SK-N-SH (cell line): ENCODE measurements around the gene CCDC40. TPM values are rescaled to one million over a fixed set of nuclear protein-coding genes. Genes with fewer than 3 reads are reported as not detected.

Experiments
- CTCF ChIA-PET: fragments of 300-600, 350-600 bp; formaldehyde crosslinking; extraction: SDS; loops from one replicate; lab custom pipeline; 2021; lab: Yijun Ruan, JAX
- POLR2A ChIA-PET: fragments of 350-600 bp; sonication (Branson Sonifier 250); formaldehyde crosslinking; extraction: SDS; loops from one replicate; lab custom pipeline; 2020; ENCODE audit warnings: antibody characterized with exemption, inconsistent platforms; lab: Yijun Ruan, JAX
- DNase-seq: peaks from one replicate; pipeline ENCODE4 v3.0.0; 2012
- H2AFZ ChIP-seq: fragments of 200-600 bp; sonication (generic); 2 replicates; pipeline ENCODE4 v1.8.1; 2016; ENCODE audit warnings: antibody characterized with exemption, mild to moderate bottlenecking, low read depth
- H3F3A ChIP-seq: fragments of 200-600 bp; sonication (generic); replicated peaks from 2 replicates; pipeline ENCODE3; 2016; ENCODE audit warnings: antibody characterized with exemption, mild to moderate bottlenecking; ENCODE audit not compliant: insufficient read depth
- H3K27ac ChIP-seq, 2 experiments: fragments of 200-500 bp in 1 of 2; fragments of 200-600 bp in 1 of 2; sonication (Bioruptor generic) in 1 of 2; sonication (generic), shearing (Covaris generic) in 1 of 2; 2 replicates each; pipeline versions ENCODE4 v1.5.1 to v1.6.1; 2014 to 2016; ENCODE audit warnings: low read depth in 2 of 2, inconsistent platforms in 1 of 2, low read length in 1 of 2, mild to moderate bottlenecking in 1 of 2, mixed read lengths in 1 of 2
- H3K27me3 ChIP-seq: fragments of 200-600 bp; sonication (generic), shearing (Covaris generic); 2 replicates; pipeline ENCODE4 v1.6.1; 2016; ENCODE audit warnings: mixed run types; ENCODE audit not compliant: insufficient read depth
- H3K36me3 ChIP-seq, 2 experiments: fragments of 200-500 bp in 1 of 2; fragments of 200-600 bp in 1 of 2; sonication (Bioruptor generic) in 1 of 2; sonication (generic) in 1 of 2; replicated peaks in 1 of 2; 2 replicates each; pipeline versions ENCODE3 to v1.5.1; 2014 to 2016; ENCODE audit warnings: low read length in 1 of 2, mild to moderate bottlenecking in 1 of 2; ENCODE audit not compliant: insufficient read depth in 2 of 2, control insufficient read depth in 1 of 2
- H3K4me1 ChIP-seq, 2 experiments: fragments of 200-500 bp in 1 of 2; fragments of 200-600 bp in 1 of 2; sonication (Bioruptor generic) in 1 of 2; sonication (generic), shearing (Covaris generic) in 1 of 2; 2 replicates each; pipeline versions ENCODE4 v1.5.1 to v1.6.1; 2014 to 2016; ENCODE audit warnings: low read depth in 1 of 2, low read length in 1 of 2, mixed run types in 1 of 2; ENCODE audit not compliant: insufficient read depth in 2 of 2, control insufficient read depth in 1 of 2
- H3K4me2 ChIP-seq: fragments of 200-600 bp; sonication (generic), shearing (Covaris generic); 2 replicates; pipeline ENCODE4 v1.6.1; 2017; ENCODE audit warnings: mixed run types
- H3K4me3 ChIP-seq, 2 experiments: fragments of 200-500 bp in 1 of 2; fragments of 200-600 bp in 1 of 2; sonication (Bioruptor generic) in 1 of 2; sonication (generic), shearing (Covaris generic) in 1 of 2; 2 replicates each; pipeline versions ENCODE4 v1.5.1 to v1.8.1; 2014 to 2016; ENCODE audit warnings: low read depth in 2 of 2, inconsistent platforms in 1 of 2, low read length in 1 of 2, mild to moderate bottlenecking in 1 of 2, mixed read lengths in 1 of 2, moderate library complexity in 1 of 2
- H3K79me2 ChIP-seq: fragments of 200-600 bp; sonication (generic); 2 replicates; pipeline ENCODE4 v1.8.1; 2017; ENCODE audit warnings: mild to moderate bottlenecking; ENCODE audit not compliant: insufficient read depth
- H3K9ac ChIP-seq: fragments of 200-600 bp; sonication (generic); 2 replicates; pipeline ENCODE4 v1.6.1; 2017; ENCODE audit warnings: mixed run types
- H3K9me2 ChIP-seq: fragments of 200-600 bp; sonication (generic); 2 replicates; pipeline ENCODE4 v1.6.1; 2017; ENCODE audit warnings: mixed run types
- H3K9me3 ChIP-seq: fragments of 200-600 bp; sonication (generic); 2 replicates; pipeline ENCODE4 v1.6.1; 2017; ENCODE audit warnings: mixed run types, mild to moderate bottlenecking, moderate library complexity
- H4K20me1 ChIP-seq: fragments of 200-600 bp; sonication (generic); 2 replicates; pipeline ENCODE4 v1.6.1; 2017; ENCODE audit warnings: mild to moderate bottlenecking, mixed run types; ENCODE audit not compliant: insufficient read depth
- CTCF ChIP-seq: fragments of 200-600 bp; sonication (generic); IDR thresholded peaks from 2 replicates; pipeline ENCODE4 v1.6.1; 2017; ENCODE audit warnings: antibody characterized with exemption, mild to moderate bottlenecking, moderate library complexity
- EP300 ChIP-seq, 2 experiments: IDR thresholded peaks; 2 replicates each; pipeline versions ENCODE4 v1.4.0 to v1.6.1; 2012; ENCODE audit warnings: borderline replicate concordance in 1 of 2, low read depth in 1 of 2, low read length in 1 of 2
- FOXM1 ChIP-seq: IDR thresholded peaks from 2 replicates; pipeline ENCODE4 v1.4.0; 2012; ENCODE audit warnings: low read depth, mild to moderate bottlenecking
- GATA2 ChIP-seq: sonication (generic); formaldehyde crosslinking; IDR thresholded peaks from 2 replicates; pipeline ENCODE4 v1.5.0; 2020; ENCODE audit warnings: mild to moderate bottlenecking, missing genetic modification reagents
- IRF3 ChIP-seq: fragments of 150-350 bp; IDR thresholded peaks from 2 replicates; pipeline ENCODE4 v1.6.1; 2016; ENCODE audit warnings: mild to moderate bottlenecking, low read depth, low read length
- JUND ChIP-seq: IDR thresholded peaks from 2 replicates; pipeline ENCODE4 v1.4.0; 2012
- NFIC ChIP-seq: IDR thresholded peaks from 2 replicates; pipeline ENCODE4 v1.4.0; 2012; ENCODE audit warnings: borderline replicate concordance
- PBX3 ChIP-seq: IDR thresholded peaks from 2 replicates; pipeline ENCODE4; 2012
- POLR2AphosphoS5 ChIP-seq: IDR thresholded peaks from 2 replicates; pipeline ENCODE4 v1.6.1; 2012; ENCODE audit warnings: low read depth, low read length
- RAD21 ChIP-seq: IDR thresholded peaks from 2 replicates; pipeline ENCODE4 v1.6.1; 2012; ENCODE audit warnings: mild to moderate bottlenecking, low read length
- RCOR1 ChIP-seq: fragments of 150-350 bp; IDR thresholded peaks from 2 replicates; pipeline ENCODE4 v1.6.1; 2017; ENCODE audit warnings: antibody characterized with exemption, low read length
- RXRA ChIP-seq: IDR thresholded peaks from 2 replicates; pipeline ENCODE4 v1.4.0; 2012; ENCODE audit warnings: low read depth, mild to moderate bottlenecking, borderline replicate concordance
- SIN3A ChIP-seq: IDR thresholded peaks from 2 replicates; pipeline ENCODE4 v1.6.1; 2012; ENCODE audit warnings: low read depth, mild to moderate bottlenecking, low read length, moderate library complexity, borderline replicate concordance
- SMC3 ChIP-seq: IDR thresholded peaks from 2 replicates; pipeline ENCODE4 v1.6.1; 2012; ENCODE audit warnings: low read depth, low read length, improper control_type of control experiment
- TAF1 ChIP-seq: IDR thresholded peaks from 2 replicates; pipeline ENCODE4 v1.6.1; 2012; ENCODE audit warnings: low read depth, mild to moderate bottlenecking, low read length, moderate library complexity, borderline replicate concordance
- TEAD4 ChIP-seq: IDR thresholded peaks from 2 replicates; pipeline ENCODE4 v1.4.0; 2012; ENCODE audit warnings: mild to moderate bottlenecking, borderline replicate concordance; ENCODE audit not compliant: insufficient read depth
- ZBTB33 ChIP-seq: IDR thresholded peaks from 2 replicates; pipeline ENCODE4 v1.4.0; 2012; ENCODE audit warnings: low read depth, borderline replicate concordance
- WGBS: methylation state at CpG from one replicate; pipeline ENCODE4 v1.1.6; 2017; ENCODE audit warnings: low lambda C conversion rate; 5-methylcytosine and 5-hydroxymethylcytosine counted together
- polyA plus RNA-seq, 3 experiments: library from polyadenylated mRNA; depleted of rRNA; stranded (reverse); fragments of >200 nt; gene quantifications; 2 replicates each; pipeline ENCODE4 v1.2.3, GENCODE V29; 2012

CCDC40 gene
- polyA plus RNA-seq, 1 of the 3 experiments (the other 2 are of a cell fraction) = 17.3 TPM

GRCh38 chr17:79996291-79996690 is 40.2 kb upstream of the CCDC40 start:
- POLR2A ChIA-PET = no interaction called here
- Histone ChIP-seq H3K4me1 (peaks cover 0 to 12% of the 10 kb centered on the region in 2 experiments; a peak in 2 of 4 replicates), H3K9me3 (no peaks in the 10 kb centered on the region), H3K9me2 (no peaks in the 10 kb centered on the region), H3K36me3 (peaks cover 0 to 4% of the 10 kb centered on the region in 2 experiments), H3K4me2 (no peak overlapping the region), H3F3A (peaks cover 3% of the 10 kb centered on the region), H3K9ac (no peak overlapping the region), H3K4me3 (no peak overlapping the region), H4K20me1 (peaks cover under 1% of the 10 kb centered on the region), H3K79me2 (no peaks in the 10 kb centered on the region), H3K27me3 (no peaks in the 10 kb centered on the region), H3K27ac (no peak overlapping the region), H2AFZ (no peak overlapping the region)
- TF ChIP-seq PBX3 (no peak), TEAD4 (no peak), CTCF (no peak), JUND (no peak)
- no peak for DNase-seq
- CTCF ChIA-PET = interaction anchor here (0.8 to 13.1 kb wide), 6 partner anchors 8 to 254 kb away, joined by 3 to 209 read pairs (median 12); no protein-coding TSS in a partner anchor
- 92% methylated on average over 12 of the region's 12 CpGs for WGBS

DNA sequence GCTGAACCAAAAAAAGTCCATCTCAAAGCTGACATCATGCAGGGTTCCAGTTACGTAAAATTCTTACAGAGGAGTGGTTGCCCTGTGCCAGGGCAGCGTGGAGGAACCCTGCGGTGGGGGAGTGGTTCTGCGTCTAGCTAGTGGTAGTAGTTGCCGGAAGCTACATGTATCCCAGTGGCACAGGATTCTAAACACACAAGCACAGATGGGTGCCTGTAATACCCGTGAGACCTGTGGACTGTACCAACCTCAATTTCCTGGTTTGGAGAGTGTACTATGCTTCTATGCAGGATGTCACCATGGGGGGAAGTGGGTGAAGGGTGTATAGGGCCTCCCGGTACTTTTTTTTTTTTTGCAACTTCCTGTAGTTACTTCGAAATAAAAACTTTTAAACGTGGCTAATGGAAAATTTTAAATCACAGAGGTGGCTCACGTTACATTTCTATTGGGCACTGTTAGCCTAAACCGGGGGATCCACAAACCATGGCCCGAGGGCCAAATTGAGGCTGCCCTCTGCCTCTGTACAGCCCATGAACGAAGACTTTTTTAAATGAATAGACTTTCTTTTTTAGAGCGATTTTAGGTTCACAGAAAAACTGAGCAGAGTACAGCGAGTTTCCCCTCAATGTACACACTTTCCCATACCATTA is 39.3 kb upstream of the CCDC40 start:
- Histone ChIP-seq H3K4me1 (peaks cover 0 to 6% of the 10 kb centered on the region in 2 experiments; a peak in 1 of 4 replicates), H3K9me2 (no peaks in the 10 kb centered on the region), H3K4me3 (no peak overlapping the region), H3F3A (peaks cover 3% of the 10 kb centered on the region), H2AFZ (no peak overlapping the region), H3K9me3 (no peaks in the 10 kb centered on the region), H3K79me2 (no peaks in the 10 kb centered on the region), H3K27me3 (no peaks in the 10 kb centered on the region), H3K36me3 (peaks cover under 1 to 4% of the 10 kb centered on the region in 2 experiments), H3K4me2 (no peak overlapping the region), H4K20me1 (no peaks in the 10 kb centered on the region; the same call in 1 of the 2 replicates), H3K27ac (no peak overlapping the region), H3K9ac (no peak overlapping the region)
- WGBS = 90% methylated on average over 15 of the region's 15 CpGs
- POLR2A ChIA-PET = no interaction called here
- DNase-seq = no peak
- CTCF ChIA-PET = interaction anchor here (0.8 to 4.4 kb wide), 4 partner anchors 8 to 226 kb away, joined by 3 to 57 read pairs (median 6); partner anchors contain the start of gene GAA
- no peak for TF ChIP-seq EP300 (IDR thresholded peaks at IDR 0.05; ENCODE audit: borderline replicate concordance in 1 of 2, low read depth in 1 of 2, low read length in 1 of 2)
- no peak for TF ChIP-seq NFIC
- no peak for TF ChIP-seq SMC3
- TF ChIP-seq RAD21 = no peak
- no peak for TF ChIP-seq ZBTB33
- TF ChIP-seq IRF3 = no peak
- no peak for TF ChIP-seq JUND
- no peak for TF ChIP-seq RCOR1
- TF ChIP-seq CTCF = no peak
- TF ChIP-seq SIN3A = no peak
- no peak for TF ChIP-seq GATA2 (CRISPR knock-in tag)
- TF ChIP-seq RXRA = no peak
- TF ChIP-seq TAF1 = no peak
- no peak for TF ChIP-seq FOXM1
- TF ChIP-seq POLR2AphosphoS5 = no peak
